WI38 (cell line): Measurements from ENCODE around the gene UBE2D2.

Experiments
- H3K4me3 ChIP-seq: 2 replicates; pipeline ENCODE4 v1.5.1; 2011; ENCODE audit warnings: low read depth, mild to moderate bottlenecking, control low read depth, low read length
- CTCF ChIP-seq: IDR thresholded peaks from 2 replicates; pipeline ENCODE4 v1.5.1; 2012; ENCODE audit warnings: low read depth, mild to moderate bottlenecking, control low read depth, low read length

UBE2D2 gene

DNA sequence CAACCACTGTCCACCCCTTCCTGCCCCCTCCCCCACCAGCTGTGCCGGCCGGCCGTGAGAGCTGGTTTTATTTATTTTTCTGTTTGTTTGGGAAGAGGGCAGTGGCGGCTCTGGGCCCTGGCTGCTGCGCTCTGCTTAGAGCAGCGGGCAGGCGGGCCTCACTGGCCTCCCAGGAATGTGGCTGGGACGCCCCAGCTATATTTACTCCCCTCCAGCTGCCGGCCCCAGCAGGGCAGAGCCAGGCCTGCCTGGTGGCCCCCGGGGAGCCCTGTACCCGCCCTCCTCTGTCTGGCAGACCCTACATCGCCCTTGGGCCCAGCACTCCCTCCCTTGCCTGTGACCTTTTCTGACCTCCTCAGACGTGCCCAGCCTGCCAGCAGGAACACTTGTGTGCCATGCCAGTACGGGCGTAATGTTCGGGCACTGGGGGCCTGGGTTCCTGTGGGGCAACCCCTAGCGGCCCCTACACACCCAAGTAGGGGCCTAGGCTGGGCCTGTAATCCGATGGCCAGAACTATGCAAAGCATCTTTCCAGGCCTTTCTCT, 94.7 kb downstream of the UBE2D2 start:
- no peak for TF ChIP-seq CTCF
- peak overlapping the region; percentile 20; the same call in 1 of the 2 replicates for H3K4me3 ChIP-seq

- no peak for TF ChIP-seq CTCF
- no peak overlapping the region for H3K4me3 ChIP-seq
Observed at GRCh38 chr5:139657363-139658321, 96.5 kb downstream of the UBE2D2 start.

DNA sequence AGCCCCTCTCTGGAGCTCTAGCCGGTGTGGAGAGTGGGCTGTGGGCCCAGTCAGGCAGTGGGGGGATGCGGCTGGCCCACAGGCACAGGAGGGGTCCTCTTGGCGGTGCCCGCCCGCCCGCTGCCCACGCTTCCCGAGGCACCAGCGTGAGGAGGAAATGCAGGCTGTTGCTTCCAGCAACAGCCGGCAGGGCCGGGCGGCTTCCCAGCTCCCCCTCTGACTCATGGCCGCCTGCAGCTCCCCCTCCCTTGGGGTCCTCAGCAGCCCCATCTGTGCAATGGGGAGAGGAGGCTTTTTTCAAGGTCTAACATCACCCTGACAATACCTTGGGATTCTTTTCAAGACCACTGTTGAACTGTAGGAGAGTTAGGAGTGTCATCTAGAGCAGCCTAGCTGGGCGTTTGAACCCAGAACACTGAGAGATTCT, 97.4 kb downstream of the UBE2D2 start:
- H3K4me3 ChIP-seq = no peak overlapping the region
- no peak for TF ChIP-seq CTCF

DNA sequence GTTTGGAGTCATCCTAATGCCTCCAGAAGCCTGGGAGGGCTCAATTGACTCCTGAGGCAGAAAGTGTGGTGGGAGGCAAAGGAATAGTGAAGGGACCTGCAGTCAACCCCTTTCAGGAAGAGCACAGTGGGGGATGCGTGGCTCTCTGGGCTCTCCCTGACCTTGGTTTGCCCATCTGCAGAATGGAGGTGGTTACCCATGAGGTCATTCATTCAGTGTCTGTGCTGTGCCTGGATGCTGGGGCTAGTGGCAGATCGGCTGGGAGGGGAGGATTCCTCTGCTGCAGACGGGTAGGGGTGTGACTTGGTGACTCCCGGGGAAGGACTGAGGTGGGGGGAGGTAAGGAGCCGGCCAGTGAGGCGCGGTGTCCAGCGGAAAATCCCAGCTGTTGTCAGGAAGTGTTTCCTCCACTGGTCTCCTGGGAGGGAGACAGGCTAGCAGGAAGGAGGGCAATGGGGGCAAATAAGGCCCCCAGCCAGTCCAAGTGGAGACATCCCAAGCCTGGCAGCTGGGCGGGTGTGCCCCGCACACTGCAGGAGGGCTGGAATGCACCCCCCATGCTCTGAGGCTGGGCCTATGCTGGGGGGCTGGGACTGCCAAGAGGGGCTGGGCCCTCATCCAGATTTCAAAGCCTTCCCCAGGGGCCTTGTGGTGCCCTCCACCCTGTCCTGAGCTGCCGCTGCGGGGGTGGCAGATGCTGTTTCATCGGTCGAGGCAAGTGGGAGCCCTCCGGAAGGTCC, 98.0 kb downstream of the UBE2D2 start:
- TF ChIP-seq CTCF = no peak
- H3K4me3 ChIP-seq = peak overlapping the region; percentile 57

GRCh38 chr5:139659695-139660101, 98.6 kb downstream of the UBE2D2 start:
- TF ChIP-seq CTCF = no peak
- H3K4me3 ChIP-seq = peak overlapping the region; percentile 57

DNA sequence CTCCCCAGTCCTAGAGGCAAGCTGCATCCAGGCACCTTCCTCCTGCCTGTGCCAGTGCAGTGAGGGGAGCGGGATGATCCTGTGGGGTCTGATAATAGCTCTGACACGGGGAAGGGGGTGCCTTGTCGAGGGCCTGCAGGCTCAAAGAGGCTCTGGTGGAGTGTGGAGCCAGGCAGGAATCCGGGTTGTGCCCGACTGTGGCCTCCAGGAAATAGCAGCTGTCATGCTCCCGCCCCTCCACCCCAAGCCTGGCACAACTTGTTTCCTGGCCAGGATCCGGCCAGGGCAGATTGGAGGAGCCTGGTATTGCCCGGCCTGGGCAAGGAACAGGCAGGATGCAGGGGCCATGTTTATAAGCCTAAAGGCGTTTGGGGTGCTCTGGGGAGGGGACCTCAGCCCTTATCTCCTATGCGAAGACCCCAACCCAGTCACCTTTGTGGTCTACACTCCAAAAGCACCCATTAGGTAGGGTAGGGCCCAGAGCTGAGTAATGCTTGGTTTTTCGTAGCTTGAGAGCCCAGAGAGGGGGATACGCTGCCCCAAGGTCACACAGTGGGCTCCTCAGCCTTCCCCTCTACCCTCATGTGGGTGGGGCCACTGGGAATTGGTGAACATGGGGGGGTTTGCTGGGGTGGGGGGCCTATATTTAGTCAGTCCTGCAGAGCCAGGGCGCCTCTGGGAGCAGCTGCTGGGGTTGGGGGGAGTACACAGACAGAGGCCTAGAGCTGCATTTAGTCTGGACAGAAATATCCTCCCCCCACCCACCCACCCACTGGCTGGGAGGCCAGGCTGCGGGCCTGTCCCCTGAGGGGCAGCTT, 99.2 kb downstream of the UBE2D2 start:
- peak overlapping the region; percentile 57 for H3K4me3 ChIP-seq
- no peak for TF ChIP-seq CTCF
